Measurements from ENCODE around the gene UBE2J2.

UBE2J2 gene

GRCh38 chr1:1295154-1295923, 21.7 kb upstream of the UBE2J2 start:
- no peak for DNase-seq

GRCh38 chr1:1294250-1294890, 20.7 kb upstream of the UBE2J2 start:
- DNase-seq = no peak

GRCh38 chr1:1293263-1294249, 19.9 kb upstream of the UBE2J2 start:
- no peak for DNase-seq

- DNase-seq = no peak
Observed at GRCh38 chr1:1292851-1293250, 19.2 kb upstream of the UBE2J2 start.

- no peak for DNase-seq
Observed at GRCh38 chr1:1292442-1292779, 18.8 kb upstream of the UBE2J2 start.

- peak; percentile 39 to 59 (median 57) for DNase-seq
Observed at GRCh38 chr1:1291548-1292441, 18.1 kb upstream of the UBE2J2 start.

GRCh38 chr1:1291023-1291528, 17.4 kb upstream of the UBE2J2 start:
- DNase-seq = no peak

GRCh38 chr1:1290238-1290731, 16.6 kb upstream of the UBE2J2 start:
- DNase-seq = peak in 4 of 5 donors; percentile 31 to 63 (median 43)

- DNase-seq = no peak
Observed at GRCh38 chr1:1287288-1288110, 13.8 kb upstream of the UBE2J2 start.

- no peak for DNase-seq
Observed at GRCh38 chr1:1286313-1287261, 12.9 kb upstream of the UBE2J2 start.

- no peak for DNase-seq
Observed at GRCh38 chr1:1285611-1286311, 12.1 kb upstream of the UBE2J2 start.

GRCh38 chr1:1285102-1285571, 11.5 kb upstream of the UBE2J2 start:
- DNase-seq = no peak

- DNase-seq = no peak
Observed at GRCh38 chr1:1284221-1285101, 10.8 kb upstream of the UBE2J2 start.

- no peak for DNase-seq
Observed at GRCh38 chr1:1283821-1284220, 10.2 kb upstream of the UBE2J2 start.

- no peak for DNase-seq
Observed at GRCh38 chr1:1282998-1283397, 9.3 kb upstream of the UBE2J2 start.

GRCh38 chr1:1281533-1282321, 8.1 kb upstream of the UBE2J2 start:
- no peak for DNase-seq

Data from T-helper 1 cell (primary cell).